ENCODE measurements around the gene SPECC1L. TPM values are rescaled to one million over a fixed set of nuclear protein-coding genes. Genes with fewer than 3 reads are reported as not detected.

Gene SPECC1L
- total RNA-seq, 4 donors from 2014 or later: 42.2 to 45.1 (median 43.6) TPM

DNA sequence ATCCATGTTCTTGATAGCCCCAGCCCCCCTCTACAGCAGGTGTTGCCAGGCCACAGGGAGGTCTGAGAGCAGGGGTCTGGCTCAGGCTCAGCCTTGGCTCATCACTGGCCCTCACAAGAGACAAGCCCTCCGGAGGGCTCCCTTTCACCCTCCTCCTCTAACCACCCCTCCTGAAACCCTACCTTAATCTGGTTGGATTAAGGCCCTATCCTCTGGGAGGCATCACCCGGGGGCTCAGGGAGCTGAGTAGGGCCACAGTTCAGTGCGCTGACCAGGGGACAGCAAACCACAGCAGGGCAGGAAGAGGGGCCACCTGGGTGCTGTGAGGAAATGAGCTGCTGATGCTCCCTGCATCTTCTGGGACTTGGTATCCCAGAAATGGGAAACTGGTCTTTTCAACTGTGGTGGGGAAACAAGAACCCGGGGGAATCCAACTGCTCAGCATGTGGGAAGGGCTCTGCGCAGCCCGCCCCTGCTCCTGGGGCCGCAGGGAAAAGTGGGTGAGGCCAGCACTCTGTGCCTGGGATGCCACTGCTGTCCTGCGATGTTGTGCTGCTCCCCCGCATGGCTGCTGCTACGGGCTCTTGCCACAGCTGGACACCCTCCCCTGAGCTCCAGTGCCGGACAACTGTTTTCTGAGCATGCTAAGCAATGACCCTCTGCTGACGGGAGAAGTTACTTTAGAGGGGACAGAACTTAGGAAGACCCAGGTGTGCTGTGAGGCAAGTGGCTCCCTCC lies 174.3 kb downstream of the SPECC1L start:
- H3K36me3 ChIP-seq: peaks cover 0 to 22% (median 0%) of the 10 kb centered on the region in 3 donors
- peaks cover 0 to 5% (median 0%) of the 10 kb centered on the region in 4 donors for H3K4me1 ChIP-seq
- no peak overlapping the region for H3K4me3 ChIP-seq
- WGBS, 2 donors: 55 to 56% methylated on average over 10 to 12 of the region's 12 CpGs
- TF ChIP-seq POLR2A (IDR thresholded peaks at IDR 0.05): no peak
- TF ChIP-seq EP300 (IDR thresholded peaks at IDR 0.05): no peak
- TF ChIP-seq, protein P1, sequence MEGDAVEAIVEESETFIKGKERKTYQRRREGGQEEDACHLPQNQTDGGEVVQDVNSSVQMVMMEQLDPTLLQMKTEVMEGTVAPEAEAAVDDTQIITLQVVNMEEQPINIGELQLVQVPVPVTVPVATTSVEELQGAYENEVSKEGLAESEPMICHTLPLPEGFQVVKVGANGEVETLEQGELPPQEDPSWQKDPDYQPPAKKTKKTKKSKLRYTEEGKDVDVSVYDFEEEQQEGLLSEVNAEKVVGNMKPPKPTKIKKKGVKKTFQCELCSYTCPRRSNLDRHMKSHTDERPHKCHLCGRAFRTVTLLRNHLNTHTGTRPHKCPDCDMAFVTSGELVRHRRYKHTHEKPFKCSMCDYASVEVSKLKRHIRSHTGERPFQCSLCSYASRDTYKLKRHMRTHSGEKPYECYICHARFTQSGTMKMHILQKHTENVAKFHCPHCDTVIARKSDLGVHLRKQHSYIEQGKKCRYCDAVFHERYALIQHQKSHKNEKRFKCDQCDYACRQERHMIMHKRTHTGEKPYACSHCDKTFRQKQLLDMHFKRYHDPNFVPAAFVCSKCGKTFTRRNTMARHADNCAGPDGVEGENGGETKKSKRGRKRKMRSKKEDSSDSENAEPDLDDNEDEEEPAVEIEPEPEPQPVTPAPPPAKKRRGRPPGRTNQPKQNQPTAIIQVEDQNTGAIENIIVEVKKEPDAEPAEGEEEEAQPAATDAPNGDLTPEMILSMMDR (IDR thresholded peaks at IDR 0.05): no peak
- H3K9me3 ChIP-seq: no peaks in the 10 kb centered on the region
- no peak for DNase-seq (ENCODE audit: low spot score in 2 of 2)
- no peak overlapping the region for H3K27ac ChIP-seq
- H3K27me3 ChIP-seq: no peaks in the 10 kb centered on the region

DNA sequence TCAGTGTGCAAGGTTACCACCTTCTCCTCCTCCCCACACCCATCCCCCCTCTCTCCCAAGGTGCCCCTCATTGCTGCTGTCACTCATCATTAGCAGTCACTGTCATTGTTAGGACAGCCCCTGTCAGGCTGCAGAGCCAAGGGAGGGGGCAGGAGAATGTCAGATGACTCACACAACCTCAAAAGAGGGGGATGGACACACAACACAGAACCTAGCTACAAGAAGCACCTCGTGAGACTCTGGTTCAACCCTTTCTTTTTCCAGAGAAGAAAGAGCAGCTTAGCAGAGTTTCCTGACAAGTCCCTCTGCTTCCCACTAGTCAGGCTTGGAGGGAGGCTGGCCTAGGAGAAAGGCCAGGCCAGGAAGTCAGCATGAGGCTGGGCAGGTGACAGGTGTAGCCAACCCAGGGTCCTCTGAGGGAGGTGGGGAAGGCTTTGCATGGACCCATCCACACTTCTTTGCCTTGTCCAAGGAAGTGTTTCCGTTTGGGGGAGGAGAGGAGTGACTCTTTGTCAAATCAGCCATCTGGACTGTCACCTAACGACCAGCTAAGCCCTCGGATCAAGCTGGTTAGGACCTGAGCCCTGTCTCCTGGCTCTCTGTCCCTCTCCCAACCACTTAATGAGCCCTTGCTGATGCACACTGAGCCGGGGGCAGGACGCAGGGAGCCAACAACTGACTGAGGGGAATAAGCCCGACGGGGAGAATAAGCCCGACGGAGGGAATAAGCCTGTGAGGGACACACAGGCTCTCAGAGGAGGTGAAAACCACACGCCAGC lies 175.0 kb downstream of the SPECC1L start:
- no peak overlapping the region for H3K4me3 ChIP-seq
- no peak overlapping the region for H3K27ac ChIP-seq
- 66 to 73% methylated on average over 11 of the region's 11 CpGs for WGBS, 2 donors
- H3K9me3 ChIP-seq: no peaks in the 10 kb centered on the region
- TF ChIP-seq POLR2A (IDR thresholded peaks at IDR 0.05): no peak
- TF ChIP-seq, protein P1 (IDR thresholded peaks at IDR 0.05): no peak
- no peak for TF ChIP-seq EP300 (IDR thresholded peaks at IDR 0.05)
- H3K27me3 ChIP-seq: no peaks in the 10 kb centered on the region
- peaks cover 0 to 5% (median 0%) of the 10 kb centered on the region in 4 donors for H3K4me1 ChIP-seq
- no peak for DNase-seq (ENCODE audit: low spot score in 2 of 2)
- peaks cover 0 to 20% (median 0%) of the 10 kb centered on the region in 3 donors for H3K36me3 ChIP-seq

DNA sequence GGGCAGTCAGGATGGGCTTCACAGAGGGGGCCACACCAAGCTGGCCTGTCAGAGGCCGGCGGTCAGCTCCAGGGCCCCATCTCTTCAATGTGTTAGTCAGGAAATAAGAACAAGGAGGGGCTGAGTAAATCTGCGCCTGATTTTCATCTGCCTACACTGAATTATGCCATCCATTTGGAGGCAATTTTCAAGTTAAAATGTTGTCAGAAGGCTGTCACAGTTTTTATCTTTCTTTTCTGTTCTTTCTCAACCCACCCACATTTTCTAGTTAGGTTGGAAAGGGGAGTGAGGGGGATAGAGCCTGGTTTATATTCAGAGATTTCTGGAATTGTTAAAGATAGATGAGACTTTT lies 175.6 kb downstream of the SPECC1L start:
- 58 to 72% methylated on average over 3 of the region's 3 CpGs for WGBS, 2 donors
- peaks cover 0 to 14% (median 0%) of the 10 kb centered on the region in 3 donors for H3K36me3 ChIP-seq
- H3K9me3 ChIP-seq: peaks cover 0 to 1% (median 0%) of the 10 kb centered on the region in 4 donors
- H3K27me3 ChIP-seq: no peaks in the 10 kb centered on the region
- no peak for DNase-seq (ENCODE audit: low spot score in 2 of 2)
- TF ChIP-seq EP300 (IDR thresholded peaks at IDR 0.05) (no peak), POLR2A (IDR thresholded peaks at IDR 0.05) (no peak)
- TF ChIP-seq, protein P1 (IDR thresholded peaks at IDR 0.05): no peak
- H3K4me3 ChIP-seq: no peak overlapping the region
- no peak overlapping the region for H3K27ac ChIP-seq
- H3K4me1 ChIP-seq: peaks cover 0 to 5% (median 0%) of the 10 kb centered on the region in 4 donors

DNA sequence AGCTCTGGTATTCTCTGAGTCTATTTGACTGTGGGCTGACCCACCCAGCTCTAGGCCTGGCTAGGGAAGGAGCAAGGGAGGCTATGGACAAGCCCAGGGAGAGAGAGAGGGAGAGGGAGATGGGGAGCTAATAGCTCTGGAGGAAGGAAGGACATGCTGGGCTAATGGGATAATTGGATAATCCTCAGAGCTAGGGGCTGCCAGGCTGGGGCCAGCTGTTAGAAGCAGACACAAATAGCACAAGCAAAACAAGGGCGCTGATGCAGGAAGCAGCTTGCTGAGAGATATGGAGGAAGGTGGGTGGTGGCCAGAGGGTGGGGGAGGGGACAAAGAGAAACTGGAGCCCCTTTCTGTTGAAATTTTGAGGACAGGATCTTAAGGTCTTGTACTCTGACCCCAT lies 180.0 kb downstream of the SPECC1L start:
- H3K27ac ChIP-seq: no peak overlapping the region
- 37 to 65% methylated on average over 1 of the region's 1 CpG for WGBS, 2 donors

More for the DNA sequence above, 180.0 kb downstream of the SPECC1L start:
- DNase-seq (ENCODE audit: low spot score in 2 of 2): no peak
- TF ChIP-seq EP300 (IDR thresholded peaks at IDR 0.05) (no peak), POLR2A (IDR thresholded peaks at IDR 0.05) (no peak)
- TF ChIP-seq, protein P1 (IDR thresholded peaks at IDR 0.05): no peak
- Histone ChIP-seq H3K4me1 (peaks cover 0 to 6% (median 3%) of the 10 kb centered on the region in 4 donors), H3K36me3 (no peaks in the 10 kb centered on the region), H3K9me3 (peaks cover 0 to 9% (median 0%) of the 10 kb centered on the region in 4 donors), H3K4me3 (no peak overlapping the region), H3K27me3 (no peaks in the 10 kb centered on the region)

Measured in tibial nerve (tissue), 4 donors.